H9 (cell line): ENCODE data around the gene CABLES2. TPM values are rescaled to one million over a fixed set of nuclear protein-coding genes. Genes with fewer than 3 reads are reported as not detected.
A peak's percentile ranks its signal among the peaks of the same experiment; 100 is the strongest.

Experiments
- DNase-seq: peaks from one replicate; pipeline ENCODE4 v3.0.0-alpha.2; 2017
- H2AFZ ChIP-seq: one replicate; pipeline ENCODE4 v1.6.1; 2013; ENCODE audit warnings: mild to moderate bottlenecking, low read length, control low read depth, moderate library complexity
- H2AK5ac ChIP-seq: 2 replicates; pipeline ENCODE4 v1.6.1; 2013; ENCODE audit warnings: low read length, control low read depth, mixed read lengths; ENCODE audit not compliant: insufficient read length
- H2BK120ac ChIP-seq: one replicate; pipeline ENCODE4 v1.6.1; 2013; ENCODE audit warnings: low read depth, mild to moderate bottlenecking, low read length, control low read depth, inconsistent platforms; ENCODE audit not compliant: poor library complexity, severe bottlenecking
- H2BK12ac ChIP-seq: 2 replicates; pipeline ENCODE4 v1.6.1; 2013; ENCODE audit warnings: low read length, control low read depth, mixed read lengths, low read depth; ENCODE audit not compliant: insufficient read length
- H2BK15ac ChIP-seq: 2 replicates; pipeline ENCODE4 v1.6.1; 2013; ENCODE audit warnings: low read depth, low read length, control low read depth
- H2BK20ac ChIP-seq: one replicate; pipeline ENCODE4 v1.6.1; 2013; ENCODE audit warnings: low read depth, mild to moderate bottlenecking, low read length, control low read depth, inconsistent platforms; ENCODE audit not compliant: poor library complexity, severe bottlenecking
- H2BK5ac ChIP-seq: 2 replicates; pipeline ENCODE4 v1.6.1; 2013; ENCODE audit warnings: low read length, control low read depth, mixed read lengths; ENCODE audit not compliant: insufficient read length
- H3K14ac ChIP-seq: 2 replicates; pipeline ENCODE4 v1.6.1; 2013; ENCODE audit warnings: low read length, control low read depth; ENCODE audit not compliant: insufficient read depth
- H3K18ac ChIP-seq: 2 replicates; pipeline ENCODE4 v1.6.1; 2013; ENCODE audit warnings: low read depth, mild to moderate bottlenecking, mixed read lengths, low read length, control low read depth; ENCODE audit not compliant: insufficient read length
- H3K23ac ChIP-seq: 2 replicates; pipeline ENCODE4 v1.6.1; 2013; ENCODE audit warnings: low read length, control low read depth, mixed read lengths, low read depth; ENCODE audit not compliant: insufficient read length
- H3K23me2 ChIP-seq: 2 replicates; pipeline ENCODE4 v1.6.1; 2013; ENCODE audit warnings: low read depth, mild to moderate bottlenecking, mixed read lengths, low read length, control low read depth; ENCODE audit not compliant: insufficient read length, poor library complexity, severe bottlenecking
- H3K27ac ChIP-seq: 2 replicates; pipeline ENCODE4 v1.5.1; 2013; ENCODE audit warnings: low read length, control low read depth, mixed read lengths, low read depth; ENCODE audit not compliant: insufficient read length
- H3K27me3 ChIP-seq: 2 replicates; pipeline ENCODE4 v1.6.1; 2013; ENCODE audit warnings: low read length, control low read depth, inconsistent platforms; ENCODE audit not compliant: insufficient read depth
- H3K4ac ChIP-seq: 2 replicates; pipeline ENCODE4 v1.6.1; 2013; ENCODE audit warnings: low read depth, mild to moderate bottlenecking, control low read depth, inconsistent platforms, low read length, moderate library complexity
- H3K4me1 ChIP-seq: 2 replicates; pipeline ENCODE4 v1.6.1; 2013; ENCODE audit warnings: low read length, control low read depth, inconsistent platforms; ENCODE audit not compliant: insufficient read depth
- H3K4me2 ChIP-seq: 2 replicates; pipeline ENCODE4 v1.6.1; 2013; ENCODE audit warnings: low read length, control low read depth, mixed read lengths; ENCODE audit not compliant: insufficient read length, insufficient read depth
- H3K56ac ChIP-seq: 2 replicates; pipeline ENCODE4 v1.6.1; 2013; ENCODE audit warnings: low read depth, mild to moderate bottlenecking, mixed read lengths, low read length, control low read depth; ENCODE audit not compliant: insufficient read length
- H3K79me1 ChIP-seq: 2 replicates; pipeline ENCODE4 v1.6.1; 2013; ENCODE audit warnings: low read depth, mild to moderate bottlenecking, moderate library complexity, low read length, control low read depth, inconsistent platforms; ENCODE audit not compliant: insufficient read depth, poor library complexity, severe bottlenecking
- H3K79me2 ChIP-seq: 2 replicates; pipeline ENCODE4 v1.6.1; 2013; ENCODE audit warnings: low read length, control low read depth, inconsistent platforms; ENCODE audit not compliant: insufficient read depth
- H3K9ac ChIP-seq: 2 replicates; pipeline ENCODE4 v1.6.1; 2013; ENCODE audit warnings: low read length, control low read depth, mixed read lengths; ENCODE audit not compliant: insufficient read length; ENCODE audit errors: extremely low read depth
- H3K9me3 ChIP-seq: one replicate; pipeline ENCODE4 v1.6.1; 2013; ENCODE audit warnings: low read depth, low read length, inconsistent platforms; ENCODE audit not compliant: control insufficient read depth
- H3T11ph ChIP-seq: one replicate; pipeline ENCODE4 v1.6.1; 2013; ENCODE audit warnings: mild to moderate bottlenecking, low read length, control low read depth, inconsistent platforms
- H4K20me1 ChIP-seq: one replicate; pipeline ENCODE4 v1.6.1; 2013; ENCODE audit not compliant: control insufficient read depth, insufficient read length, insufficient read depth
- H4K5ac ChIP-seq: 2 replicates; pipeline ENCODE4 v1.6.1; 2013; ENCODE audit warnings: low read depth, mild to moderate bottlenecking, mixed read lengths, low read length, control low read depth; ENCODE audit not compliant: insufficient read length
- H4K8ac ChIP-seq: replicated peaks from 2 replicates; pipeline ENCODE4 v1.6.1; 2013; ENCODE audit warnings: low read length, control low read depth, mixed read lengths, low read depth; ENCODE audit not compliant: insufficient read length
- H4K91ac ChIP-seq: 2 replicates; pipeline ENCODE4 v1.6.1; 2013; ENCODE audit warnings: low read depth, mild to moderate bottlenecking, moderate library complexity, mixed read lengths, low read length, control low read depth; ENCODE audit not compliant: insufficient read length
- H3K27ac Mint-ChIP-seq, 3 experiments: 2 replicates in 2 of 3; 3 replicates in 1 of 3; pipeline ENCODE4 v1.8.0; 2020 to 2021; ENCODE audit warnings: mixed read lengths in 3 of 3, mild to moderate bottlenecking in 1 of 3, moderate library complexity in 1 of 3
- H3K27me3 Mint-ChIP-seq: 2 replicates; pipeline ENCODE4 v1.8.0; 2021; ENCODE audit warnings: low read depth, mild to moderate bottlenecking, moderate library complexity, mixed read lengths
- H3K36me3 Mint-ChIP-seq, 3 experiments: 2 replicates in 2 of 3; 3 replicates in 1 of 3; pipeline ENCODE4 v1.8.0; 2020 to 2021; ENCODE audit warnings: low read depth in 3 of 3, mixed read lengths in 3 of 3; ENCODE audit not compliant: insufficient read depth in 1 of 3
- H3K4me1 Mint-ChIP-seq, 2 experiments: 2 replicates each; pipeline ENCODE4 v1.8.0; 2020; ENCODE audit warnings: mixed read lengths in 2 of 2
- H3K4me3 Mint-ChIP-seq, 2 experiments: 2 replicates in 1 of 2; 3 replicates in 1 of 2; pipeline ENCODE4 v1.8.0; 2020 to 2021; ENCODE audit warnings: mild to moderate bottlenecking in 2 of 2, mixed read lengths in 2 of 2, moderate library complexity in 1 of 2
- H3K9me3 Mint-ChIP-seq, 2 experiments: 2 replicates in 1 of 2; 3 replicates in 1 of 2; pipeline ENCODE4 v1.8.0; 2020; ENCODE audit warnings: mild to moderate bottlenecking in 2 of 2, mixed read lengths in 2 of 2, moderate library complexity in 1 of 2
- CTCF ChIP-seq: fragments of 200-600 bp; sonication (generic); conservative IDR thresholded peaks from 3 replicates; pipeline ENCODE4 v1.8.0; 2021; ENCODE audit warnings: antibody characterized with exemption, mild to moderate bottlenecking
- WGBS: extraction: QIAGEN DNeasy Blood & Tissue Kit; methylation state at CpG from one replicate; pipeline ENCODE4 v1.1.7; 2013; ENCODE audit warnings: missing lambda C conversion rate, low lambda C conversion rate, mixed read lengths; ENCODE audit not compliant: insufficient read length; ENCODE audit errors: extremely low coverage; 5-methylcytosine and 5-hydroxymethylcytosine counted together
- total RNA-seq: library from RNA; stranded (reverse); gene quantifications from 2 replicates; pipeline ENCODE4 v1.2.1, GENCODE V29; 2021

The CABLES2 gene
- total RNA-seq, 1 experiment from 2014 or later, result 10.8 TPM

DNA sequence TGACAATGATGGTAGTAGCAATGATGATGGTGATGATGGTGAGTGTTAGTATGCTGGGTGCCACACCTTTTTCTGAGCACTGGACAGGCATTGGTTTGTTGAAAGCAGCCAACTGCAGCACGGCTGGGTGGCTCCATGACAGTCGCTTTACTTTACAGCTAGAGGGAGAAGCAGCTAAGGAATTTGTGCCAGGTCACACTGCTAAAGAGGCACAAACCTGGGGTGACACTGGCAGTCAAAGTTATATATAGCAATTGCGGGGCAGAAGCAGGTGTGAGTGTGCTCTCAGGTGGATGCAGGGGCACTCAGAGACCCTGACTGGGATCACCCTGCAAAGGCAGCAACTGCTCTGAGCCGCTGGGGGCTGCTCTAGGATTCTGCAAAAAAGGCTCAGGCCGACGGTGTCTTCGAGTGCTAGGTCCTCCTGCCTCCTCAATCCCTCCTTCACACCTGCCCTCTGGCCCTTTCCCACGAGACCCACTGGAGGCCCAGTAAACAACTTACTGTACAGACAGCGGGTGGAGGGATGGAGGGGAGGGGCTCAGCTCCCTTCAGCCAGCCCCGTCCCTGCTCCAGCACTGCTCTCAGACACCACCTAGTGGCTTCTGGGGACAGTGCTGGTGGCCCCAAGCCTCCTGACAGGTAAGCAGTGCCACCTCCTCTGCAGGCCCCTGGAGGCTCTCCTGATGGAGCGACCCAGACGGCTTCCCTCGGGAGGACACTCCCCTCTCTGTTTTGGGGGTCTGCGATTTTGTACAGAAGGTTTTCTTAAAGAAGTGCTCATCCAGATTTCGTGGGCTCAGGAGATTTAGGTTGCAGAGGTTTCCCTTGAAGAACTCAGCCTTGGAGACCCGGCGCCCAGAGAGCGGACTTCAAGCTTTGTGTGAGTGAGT lies 24.5 kb downstream of the CABLES2 start:
- Histone ChIP-seq H3K4ac (no peak overlapping the region), H3K23ac (no peak overlapping the region), H3K23me2 (peaks cover 9% of the 10 kb centered on the region), H3K9ac (no peak overlapping the region), H2BK12ac (no peak overlapping the region), H3K4me1 (no peaks in the 10 kb centered on the region), H2BK20ac (no peak overlapping the region), H2BK5ac (no peak overlapping the region), H4K5ac (no peak overlapping the region), H3K18ac (no peak overlapping the region), H3K27ac (no peak overlapping the region), H2BK15ac (no peak overlapping the region), H3K79me1 (peaks cover 3% of the 10 kb centered on the region), H3K56ac (no peak overlapping the region), H4K8ac (no peak overlapping the region), H2AFZ (no peak overlapping the region), H4K20me1 (no peaks in the 10 kb centered on the region), H3K14ac (no peak overlapping the region), H2AK5ac (no peak overlapping the region), H3K4me2 (no peak overlapping the region), H3K79me2 (peaks cover 8% of the 10 kb centered on the region; the same call in 1 of the 2 replicates), H4K91ac (no peak overlapping the region), H3T11ph (no peak overlapping the region), H3K9me3 (no peaks in the 10 kb centered on the region), H3K27me3 (no peaks in the 10 kb centered on the region), H2BK120ac (no peak overlapping the region)
- no CpG with 5 or more reads among the region's 18 CpGs for WGBS
- H3K27me3 Mint-ChIP-seq, result no peaks in the 10 kb centered on the region; the same call in 1 of the 2 replicates
- H3K27ac Mint-ChIP-seq, result peak overlapping the region in 2 of 3 experiments; percentile 65 to 75; a peak in 2 of 7 replicates
- peaks cover 11 to 21% (median 14%) of the 10 kb centered on the region in 3 experiments for H3K36me3 Mint-ChIP-seq
- TF ChIP-seq CTCF, result peak; percentile 97
- peaks cover 4 to 6% of the 10 kb centered on the region in 2 experiments; a peak in 4 of 5 replicates for H3K9me3 Mint-ChIP-seq
- H3K4me1 Mint-ChIP-seq, result peaks cover 12 to 24% of the 10 kb centered on the region in 2 experiments
- peak overlapping the region in 1 of 2 experiments; percentile 12; a peak in 1 of 5 replicates for H3K4me3 Mint-ChIP-seq
- DNase-seq, result peak; percentile 93
